ENCODE data around the gene RRBP1. TPM values are rescaled to one million over a fixed set of nuclear protein-coding genes. Genes with fewer than 3 reads are reported as not detected.

Gene RRBP1
- total RNA-seq, 4 donors from 2014 or later, result 76.5 to 162 (median 83.9) TPM

GRCh38 chr20:17619351-17620093 lies 62.5 kb downstream of the RRBP1 start:
- H3K9me3 ChIP-seq, result no peaks in the 10 kb centered on the region
- WGBS, 2 donors, result 83 to 89% methylated on average over 20 to 29 of the region's 29 CpGs
- H3K4me1 ChIP-seq, result peaks cover 0 to 26% (median 3%) of the 10 kb centered on the region in 4 donors
- no peak overlapping the region for H3K27ac ChIP-seq
- peak in 1 of 2 donors; percentile 7 for DNase-seq (ENCODE audit: low spot score in 2 of 2)
- no peak overlapping the region for H3K4me3 ChIP-seq
- TF ChIP-seq CTCF (IDR thresholded peaks at IDR 0.05), result no peak
- TF ChIP-seq EP300 (IDR thresholded peaks at IDR 0.05), result no peak
- H3K36me3 ChIP-seq, result peaks cover 0 to 100% (median 15%) of the 10 kb centered on the region in 3 donors
- no peaks in the 10 kb centered on the region for H3K27me3 ChIP-seq

- TF ChIP-seq POLR2A (IDR thresholded peaks at IDR 0.05) (no peak), EP300 (IDR thresholded peaks at IDR 0.05) (no peak), CTCF (IDR thresholded peaks at IDR 0.05) (no peak)
- H3K4me1 ChIP-seq, result peaks cover 0 to 35% (median 3%) of the 10 kb centered on the region in 4 donors
- no peak overlapping the region for H3K4me3 ChIP-seq
- WGBS, 2 donors, result 95 to 97% methylated on average over 10 of the region's 10 CpGs
- peak in 1 of 2 donors; percentile 9 for DNase-seq (ENCODE audit: low spot score in 2 of 2)
- no peaks in the 10 kb centered on the region for H3K27me3 ChIP-seq
- H3K27ac ChIP-seq, result no peak overlapping the region
- no peaks in the 10 kb centered on the region for H3K9me3 ChIP-seq
- peaks cover 0 to 100% (median 13%) of the 10 kb centered on the region in 3 donors for H3K36me3 ChIP-seq
Measured at GRCh38 chr20:17618673-17619013, 63.4 kb downstream of the RRBP1 start.

- Histone ChIP-seq H3K27ac (no peak overlapping the region), H3K4me3 (no peak overlapping the region), H3K9me3 (no peaks in the 10 kb centered on the region), H3K36me3 (peaks cover 0 to 97% (median 7%) of the 10 kb centered on the region in 3 donors), H3K27me3 (no peaks in the 10 kb centered on the region), H3K4me1 (peaks cover 0 to 38% (median 3%) of the 10 kb centered on the region in 4 donors)
- TF ChIP-seq EP300 (IDR thresholded peaks at IDR 0.05) (no peak), POLR2A (IDR thresholded peaks at IDR 0.05) (no peak), CTCF (IDR thresholded peaks at IDR 0.05) (no peak)
- WGBS, 2 donors, result 82 to 89% methylated on average over 17 to 19 of the region's 20 CpGs
- DNase-seq (ENCODE audit: low spot score in 2 of 2), result peak in 1 of 2 donors; percentile 12
Measured at GRCh38 chr20:17617868-17618672, 64.0 kb downstream of the RRBP1 start.

- Histone ChIP-seq H3K27ac (no peak overlapping the region), H3K36me3 (peaks cover 0 to 90% (median 7%) of the 10 kb centered on the region in 3 donors), H3K27me3 (no peaks in the 10 kb centered on the region), H3K9me3 (no peaks in the 10 kb centered on the region), H3K4me1 (peaks cover 0 to 45% (median 3%) of the 10 kb centered on the region in 4 donors), H3K4me3 (no peak overlapping the region)
- TF ChIP-seq EP300 (IDR thresholded peaks at IDR 0.05) (no peak), CTCF (IDR thresholded peaks at IDR 0.05) (peak; percentile 47 to 90 (median 68))
- WGBS, 2 donors, result 70% methylated on average over 14 to 15 of the region's 15 CpGs
- DNase-seq (ENCODE audit: low spot score in 2 of 2), result peak in 1 of 2 donors; percentile 68
Measured at GRCh38 chr20:17617212-17617867, 64.7 kb downstream of the RRBP1 start.
